GM18907 (cell line): ENCODE results near the gene CCL22.

Source experiments
- ATAC-seq: cut with Tn5 transposase; IDR thresholded peaks from one replicate; pipeline ENCODE4 v1.9.1; 2021; ENCODE audit warnings: mild to moderate bottlenecking, moderate library complexity; ENCODE audit not compliant: unreplicated experiment

The CCL22 gene

DNA sequence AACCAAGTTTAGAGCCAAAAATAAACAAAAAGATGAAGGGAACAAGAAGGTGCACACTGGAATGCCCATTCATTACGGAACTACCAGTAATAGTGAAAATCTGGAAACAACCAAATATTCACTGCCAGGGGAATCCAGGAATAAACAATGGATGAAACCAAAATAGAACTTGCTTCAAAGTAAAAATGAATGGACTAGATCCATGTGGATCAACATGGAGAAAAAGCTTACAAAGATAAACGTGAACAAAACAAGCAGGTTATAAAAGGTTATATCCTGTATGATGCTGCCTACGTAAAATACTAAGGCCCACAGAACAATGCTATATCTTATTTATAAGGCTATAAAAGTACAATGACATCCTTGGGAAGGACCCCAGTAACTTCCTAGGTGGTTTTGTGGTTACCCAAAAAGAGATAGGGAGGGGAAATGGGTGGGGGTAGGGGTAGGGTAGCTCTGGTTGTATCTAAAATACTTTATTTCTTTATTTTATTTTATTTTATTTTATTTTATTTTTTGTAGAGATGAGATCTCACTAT, 12.8 kb upstream of the CCL22 start:
- ATAC-seq: no peak

DNA sequence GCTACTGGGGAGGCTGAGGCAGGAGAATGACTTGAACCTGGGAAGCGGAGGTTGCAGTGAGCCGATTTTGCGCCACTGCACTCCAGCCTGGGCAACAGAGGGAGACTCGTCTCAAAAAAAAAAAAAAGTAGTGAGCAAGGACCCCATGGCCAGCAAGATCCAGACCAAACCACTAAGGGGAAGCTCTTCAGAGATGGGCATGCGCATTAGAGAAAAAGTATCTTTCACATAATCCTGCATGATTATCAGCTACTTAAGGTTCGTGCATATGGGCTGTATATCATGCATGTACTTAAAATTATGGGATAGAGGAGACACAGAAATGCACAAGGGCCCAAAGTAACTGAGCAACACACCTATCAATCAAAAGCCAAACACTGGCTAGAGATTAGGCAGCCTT, 10.7 kb upstream of the CCL22 start:
- ATAC-seq: no peak

DNA sequence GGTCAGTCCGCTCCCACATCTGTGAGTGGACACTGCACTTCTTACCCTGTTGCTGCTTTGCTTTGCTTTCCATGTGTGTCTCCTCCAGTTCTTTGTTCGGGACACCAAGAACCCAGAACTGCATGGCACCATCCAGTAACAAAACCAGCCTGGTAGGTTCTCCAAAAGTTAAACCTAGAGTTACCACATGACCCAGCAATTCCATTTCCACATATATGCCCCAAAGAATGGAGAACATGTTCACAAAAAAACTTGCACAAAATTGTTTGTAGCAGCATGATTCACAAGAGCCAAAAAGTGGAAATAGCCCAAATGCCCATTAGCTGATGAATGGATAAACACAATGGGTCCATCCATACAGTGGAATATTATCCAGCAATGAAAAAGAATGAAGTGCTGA, 10.3 kb upstream of the CCL22 start:
- ATAC-seq: no peak

DNA sequence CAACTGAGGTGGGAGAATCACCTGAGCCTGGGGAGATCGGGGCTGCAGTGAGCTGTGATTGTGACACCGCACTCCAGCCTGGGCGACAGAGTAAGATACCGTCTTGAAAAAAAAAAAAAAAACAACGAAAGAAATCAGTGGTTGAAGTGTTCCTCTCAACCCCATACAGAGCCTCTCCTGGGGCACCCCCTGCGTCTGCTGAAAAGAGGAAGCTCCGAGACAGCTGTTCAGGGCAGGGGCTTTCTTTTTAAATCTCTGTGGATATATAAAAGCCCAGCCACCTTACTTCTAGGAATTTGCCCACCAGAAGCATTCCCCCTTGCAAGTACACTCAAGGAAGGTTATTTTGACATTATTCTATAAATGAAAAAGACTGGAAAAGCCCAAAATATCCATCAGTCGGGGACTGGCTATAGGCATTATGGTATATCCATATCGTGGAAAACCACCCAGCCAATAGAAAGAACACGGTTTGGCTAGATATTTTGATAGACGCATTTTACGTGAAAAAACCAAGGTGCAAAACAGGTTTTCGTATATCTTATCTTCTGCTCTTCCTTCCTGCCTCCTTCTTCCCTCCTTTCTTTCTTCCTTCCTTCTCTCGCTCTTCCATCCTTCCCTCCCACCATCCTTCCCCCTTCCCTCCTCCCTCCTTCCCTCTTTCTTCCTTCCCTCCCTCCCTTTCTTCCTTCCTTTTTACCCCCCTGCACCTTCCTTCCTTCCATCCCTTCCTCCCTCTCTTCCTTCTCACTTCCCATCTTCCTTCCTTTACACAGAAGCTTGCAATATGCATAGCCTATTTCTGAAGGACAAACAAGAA, 9.2 kb upstream of the CCL22 start:
- peak; percentile 86 for ATAC-seq

DNA sequence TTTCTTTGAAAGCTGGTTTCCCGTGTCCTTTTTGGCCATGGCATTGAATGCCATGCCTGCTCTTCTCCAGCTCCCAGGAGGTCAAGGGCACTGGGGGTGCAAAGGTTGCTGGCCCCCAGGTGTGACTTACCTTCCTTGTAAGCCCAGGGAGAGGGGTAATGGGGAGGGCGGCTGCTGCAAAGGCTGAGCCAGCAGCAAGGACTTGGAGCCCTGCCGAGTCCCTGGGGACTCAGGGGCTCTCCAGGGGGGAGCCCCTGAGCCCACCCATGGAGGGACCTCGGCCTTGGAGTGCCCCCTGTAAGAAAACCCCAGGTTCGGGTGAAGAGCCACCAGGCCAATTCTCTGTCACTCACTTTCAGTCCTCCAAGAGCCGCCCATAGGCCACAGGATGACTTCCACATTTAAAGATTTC, 5.9 kb upstream of the CCL22 start:
- no peak for ATAC-seq

DNA sequence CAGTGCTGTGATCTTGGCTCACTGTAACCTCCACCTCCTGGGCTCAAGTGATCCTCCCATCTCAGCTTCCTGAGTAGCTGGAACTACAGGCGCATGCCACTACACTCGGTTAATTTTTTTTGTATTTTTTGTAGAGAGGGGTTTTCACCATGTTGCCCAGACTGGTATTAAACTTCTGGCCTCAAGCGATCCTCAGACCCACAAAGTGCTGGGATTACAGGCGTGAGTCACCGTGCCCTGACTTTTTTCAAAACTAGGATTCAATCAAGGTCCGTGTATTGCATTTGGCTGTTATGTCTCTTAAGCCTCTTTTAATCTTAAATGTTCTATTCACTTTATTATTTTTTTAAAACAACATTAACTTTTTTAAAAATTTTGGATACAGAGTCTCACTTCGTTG, 4.3 kb upstream of the CCL22 start:
- no peak for ATAC-seq

DNA sequence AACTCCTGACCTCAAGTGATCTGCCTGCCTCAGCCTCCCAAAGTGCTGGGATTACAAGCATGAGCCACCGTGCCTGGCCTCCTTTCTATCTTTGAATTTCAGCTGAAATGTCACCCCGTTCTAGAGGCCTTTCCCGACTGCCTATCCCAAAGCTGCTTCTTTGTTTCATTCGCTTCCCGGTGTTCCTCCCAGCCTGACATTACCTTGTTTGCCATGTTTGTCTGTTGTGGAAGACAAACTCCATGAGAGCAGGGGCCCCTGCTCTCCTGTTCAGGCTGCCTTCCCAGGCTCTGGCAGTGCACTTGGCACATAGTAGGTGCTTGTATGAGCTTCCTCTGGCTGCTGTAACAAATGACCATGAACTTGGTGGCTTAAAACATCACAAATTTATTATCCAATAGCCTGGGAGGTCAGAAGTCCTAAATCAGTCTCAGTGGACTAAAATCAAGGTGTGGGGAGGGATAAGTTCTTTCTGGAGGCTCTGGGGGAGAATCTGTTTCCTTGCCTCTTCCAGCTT, 2.6 kb upstream of the CCL22 start:
- no peak for ATAC-seq

DNA sequence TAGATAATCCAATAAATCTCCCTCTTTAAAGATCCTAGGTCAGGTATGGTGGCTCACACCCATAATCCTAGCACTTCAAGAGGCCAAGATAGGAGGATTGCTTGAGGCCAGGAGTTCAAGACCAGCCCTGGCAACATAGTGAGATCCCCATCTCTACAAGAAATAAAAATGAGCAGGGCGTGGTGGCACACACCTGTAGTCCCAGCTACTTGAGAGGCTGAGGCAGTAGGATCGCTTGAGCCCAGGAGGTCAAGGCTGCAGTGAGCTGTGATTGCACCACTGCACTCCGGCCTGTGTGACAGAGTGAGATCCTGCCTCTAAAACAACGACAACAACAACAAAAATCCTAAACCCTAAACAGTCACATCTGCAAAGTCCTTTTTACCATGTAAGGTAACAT, 2.0 kb upstream of the CCL22 start:
- no peak for ATAC-seq

DNA sequence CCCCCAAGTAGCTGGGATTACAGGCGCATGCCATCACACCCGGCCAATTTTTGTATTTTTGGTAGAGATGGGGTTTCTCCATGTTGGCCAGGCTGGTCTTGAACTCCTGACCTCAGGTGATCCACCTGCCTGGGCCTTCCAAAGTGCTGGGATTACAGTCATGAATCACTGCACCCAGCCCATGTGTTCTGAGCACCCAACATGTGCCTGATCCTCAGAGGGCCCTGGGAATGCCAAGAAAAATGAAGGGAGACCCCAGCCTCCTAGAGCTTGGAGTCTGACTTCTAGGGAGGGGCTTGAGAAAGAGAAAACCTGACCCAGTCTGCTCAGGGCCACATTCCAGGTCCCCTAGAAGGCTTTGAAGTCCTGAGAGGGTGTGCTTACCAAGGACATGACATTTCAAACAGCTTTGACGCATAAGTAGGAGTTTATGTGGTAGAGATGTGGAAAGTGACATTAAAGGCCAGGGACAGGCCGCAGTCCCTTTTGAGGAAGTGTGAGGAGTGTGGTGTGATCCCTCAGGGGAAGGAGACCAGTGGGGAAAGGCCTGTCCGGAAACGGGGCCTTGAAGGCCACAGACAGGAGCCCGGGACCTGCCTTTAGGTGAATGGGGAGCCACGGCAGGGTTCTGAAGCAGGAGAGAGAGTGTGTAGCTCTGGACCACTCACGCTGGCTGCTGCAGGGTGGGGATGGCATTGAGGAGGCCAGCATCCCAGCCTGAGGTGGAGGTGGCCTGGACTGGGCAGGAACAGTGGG, 1.1 kb upstream of the CCL22 start:
- ATAC-seq: peak; percentile 24

DNA sequence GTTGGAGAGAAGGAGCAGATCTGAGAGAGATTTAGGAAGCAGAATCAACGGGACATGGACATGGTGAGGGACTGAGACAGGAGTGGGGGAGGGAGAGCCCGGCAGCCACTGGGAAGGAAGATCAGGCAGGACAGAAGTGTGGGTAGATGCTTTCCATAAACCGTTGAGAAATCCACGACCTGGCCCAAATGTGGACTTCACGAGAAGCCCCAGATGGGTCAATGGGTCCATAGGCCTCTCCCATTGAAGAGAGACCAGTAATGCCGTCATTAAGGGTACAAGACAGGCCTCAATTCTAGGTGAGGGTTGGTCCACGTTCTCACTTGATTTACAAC, 530 bp upstream of the CCL22 start:
- peak; percentile 9 for ATAC-seq

DNA sequence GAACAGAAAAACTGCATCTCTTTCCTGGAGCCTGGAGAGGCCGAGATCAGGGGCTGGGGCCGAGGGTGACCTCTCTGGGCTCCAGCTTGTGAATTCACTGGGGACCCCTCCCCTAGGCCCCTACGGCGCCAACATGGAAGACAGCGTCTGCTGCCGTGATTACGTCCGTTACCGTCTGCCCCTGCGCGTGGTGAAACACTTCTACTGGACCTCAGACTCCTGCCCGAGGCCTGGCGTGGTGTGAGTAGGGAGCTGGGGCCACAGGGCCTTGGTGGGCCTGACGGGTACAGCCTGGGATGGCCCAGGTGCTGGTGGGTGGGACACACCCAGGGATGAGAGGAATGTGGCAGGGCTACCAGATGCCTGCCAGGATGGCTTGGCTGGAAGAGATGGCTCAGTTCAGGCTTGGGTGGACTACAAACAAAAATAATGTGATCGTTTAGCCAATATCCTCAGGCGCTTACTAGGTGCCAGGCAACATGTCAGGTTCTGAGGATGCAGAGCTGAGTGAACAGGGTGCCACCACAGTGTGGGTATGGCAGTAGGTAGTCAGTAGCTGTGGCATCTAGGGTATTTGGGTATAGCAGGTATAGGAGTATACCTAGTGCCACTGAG, 1.8 kb downstream of the CCL22 start:
- ATAC-seq: no peak

DNA sequence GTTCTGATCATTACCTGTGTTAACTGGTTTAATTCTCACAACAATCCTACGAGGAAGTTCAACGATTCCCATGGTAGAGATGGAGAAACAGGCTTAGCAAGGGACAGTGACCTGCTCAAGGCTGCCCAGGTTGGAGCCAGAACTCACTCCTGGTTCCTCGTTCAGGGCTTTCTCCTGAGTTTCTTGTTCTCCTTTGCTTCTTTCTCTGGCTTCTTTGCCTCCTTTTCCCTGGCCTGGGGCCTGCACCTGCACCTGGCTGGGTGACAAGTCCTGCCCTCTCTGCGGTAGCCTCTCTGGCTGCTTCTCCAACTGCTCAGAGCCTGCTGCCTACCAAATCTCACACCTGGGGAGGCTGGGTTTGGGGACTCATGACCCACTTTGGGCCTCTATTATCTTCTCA, 2.8 kb downstream of the CCL22 start:
- no peak for ATAC-seq

DNA sequence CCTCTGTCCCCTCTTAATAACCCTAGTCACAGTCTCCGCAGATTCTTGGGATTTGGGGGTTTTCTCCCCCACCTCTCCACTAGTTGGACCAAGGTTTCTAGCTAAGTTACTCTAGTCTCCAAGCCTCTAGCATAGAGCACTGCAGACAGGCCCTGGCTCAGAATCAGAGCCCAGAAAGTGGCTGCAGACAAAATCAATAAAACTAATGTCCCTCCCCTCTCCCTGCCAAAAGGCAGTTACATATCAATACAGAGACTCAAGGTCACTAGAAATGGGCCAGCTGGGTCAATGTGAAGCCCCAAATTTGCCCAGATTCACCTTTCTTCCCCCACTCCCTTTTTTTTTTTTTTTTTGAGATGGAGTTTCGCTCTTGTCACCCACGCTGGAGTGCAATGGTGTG, 5.6 kb downstream of the CCL22 start:
- ATAC-seq: no peak

DNA sequence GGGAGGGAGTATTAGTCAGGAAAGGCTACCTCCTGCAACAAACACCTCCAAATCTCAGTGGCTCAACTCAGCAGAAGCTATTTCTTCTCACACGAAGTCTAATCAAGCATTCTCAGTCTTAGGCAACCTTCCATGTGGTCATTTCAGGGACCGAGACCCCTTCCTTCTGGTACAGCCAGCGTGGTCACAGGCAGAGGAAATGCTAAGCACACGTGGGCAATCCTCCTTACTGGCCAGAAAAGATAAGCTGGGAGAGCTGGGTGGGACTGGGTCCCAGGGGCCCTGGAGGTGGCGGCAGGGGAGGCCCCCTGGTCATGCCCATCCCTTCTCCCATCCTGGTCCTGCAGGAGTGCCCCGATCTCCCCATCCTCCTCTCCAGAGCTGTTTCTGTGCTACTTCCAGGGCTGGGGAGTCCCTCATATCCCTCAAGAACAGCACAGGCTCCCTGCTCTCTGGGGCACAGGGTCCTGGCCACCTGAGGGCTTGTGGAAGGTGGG, 8.0 kb downstream of the CCL22 start:
- no peak for ATAC-seq

DNA sequence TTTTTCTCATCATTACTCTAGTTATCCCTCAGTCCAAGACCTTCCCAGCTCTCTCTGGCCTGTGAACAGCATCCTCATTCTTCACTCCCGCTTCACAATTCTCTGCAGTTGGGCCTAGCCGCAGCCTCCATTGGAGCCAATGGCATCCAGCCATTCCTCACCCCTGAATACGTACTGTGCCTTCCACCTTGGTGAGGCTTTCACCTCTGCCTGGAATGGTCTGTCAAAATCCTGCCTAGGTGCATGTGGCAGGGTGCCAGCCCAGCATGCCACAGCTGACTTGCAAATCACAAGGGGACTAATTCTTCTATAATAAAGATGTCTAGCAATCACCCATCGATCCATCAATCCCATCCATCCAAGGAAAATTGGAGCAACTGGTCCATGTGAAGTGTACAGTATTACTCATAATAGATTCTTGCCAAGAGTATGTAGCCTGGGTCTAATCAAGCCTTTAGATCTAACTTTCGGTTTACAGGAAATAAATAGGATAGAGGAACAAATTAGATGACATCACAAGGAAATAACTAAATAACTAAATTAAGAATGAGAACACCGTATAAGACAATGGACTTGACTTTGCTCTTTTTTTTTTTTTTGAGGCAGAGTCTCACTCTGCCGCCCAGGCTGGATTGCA, 8.7 kb downstream of the CCL22 start:
- no peak for ATAC-seq

DNA sequence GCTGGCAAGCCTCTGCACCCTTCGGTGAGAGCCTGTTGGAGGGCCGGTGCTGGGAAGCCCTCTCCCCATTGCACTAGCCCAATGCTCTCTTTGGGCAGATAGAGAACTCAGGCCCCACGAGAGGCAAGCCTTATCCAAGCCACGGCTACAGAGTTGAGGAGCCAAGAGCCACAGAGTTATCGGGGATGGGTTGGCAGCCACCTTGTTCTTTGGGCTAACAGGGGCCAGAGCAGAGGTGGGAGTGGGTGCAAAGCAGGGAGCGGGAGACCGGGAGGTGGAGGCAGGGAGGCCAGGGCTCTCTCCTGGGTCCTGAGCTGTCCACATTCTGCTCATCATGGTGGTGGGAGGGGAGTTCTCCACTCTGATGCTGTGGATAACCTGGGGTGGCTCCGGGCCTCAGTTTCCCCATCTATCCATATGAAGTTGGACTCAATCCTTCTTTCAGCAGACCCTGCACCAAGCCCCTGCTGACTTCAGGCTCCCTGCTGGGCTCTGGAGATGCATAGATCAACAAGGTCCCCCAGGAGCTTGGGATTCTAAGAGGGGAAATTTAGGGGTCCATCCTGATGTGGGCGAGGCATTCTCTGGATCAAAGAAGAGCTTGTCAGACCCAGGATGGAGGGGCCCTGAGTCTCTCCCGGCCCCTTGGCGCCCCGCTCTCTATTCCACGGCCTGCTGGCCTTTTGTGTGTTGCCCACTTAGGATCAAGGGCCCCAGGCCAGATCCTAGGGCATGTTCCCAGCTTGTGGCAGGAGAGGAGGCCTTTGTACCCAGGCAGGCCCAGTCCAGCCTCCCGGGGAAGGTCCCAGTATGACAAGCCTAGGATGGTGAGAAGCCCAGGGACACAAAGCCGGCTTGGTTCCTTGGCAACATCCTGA, 13.2 kb downstream of the CCL22 start:
- ATAC-seq: no peak

DNA sequence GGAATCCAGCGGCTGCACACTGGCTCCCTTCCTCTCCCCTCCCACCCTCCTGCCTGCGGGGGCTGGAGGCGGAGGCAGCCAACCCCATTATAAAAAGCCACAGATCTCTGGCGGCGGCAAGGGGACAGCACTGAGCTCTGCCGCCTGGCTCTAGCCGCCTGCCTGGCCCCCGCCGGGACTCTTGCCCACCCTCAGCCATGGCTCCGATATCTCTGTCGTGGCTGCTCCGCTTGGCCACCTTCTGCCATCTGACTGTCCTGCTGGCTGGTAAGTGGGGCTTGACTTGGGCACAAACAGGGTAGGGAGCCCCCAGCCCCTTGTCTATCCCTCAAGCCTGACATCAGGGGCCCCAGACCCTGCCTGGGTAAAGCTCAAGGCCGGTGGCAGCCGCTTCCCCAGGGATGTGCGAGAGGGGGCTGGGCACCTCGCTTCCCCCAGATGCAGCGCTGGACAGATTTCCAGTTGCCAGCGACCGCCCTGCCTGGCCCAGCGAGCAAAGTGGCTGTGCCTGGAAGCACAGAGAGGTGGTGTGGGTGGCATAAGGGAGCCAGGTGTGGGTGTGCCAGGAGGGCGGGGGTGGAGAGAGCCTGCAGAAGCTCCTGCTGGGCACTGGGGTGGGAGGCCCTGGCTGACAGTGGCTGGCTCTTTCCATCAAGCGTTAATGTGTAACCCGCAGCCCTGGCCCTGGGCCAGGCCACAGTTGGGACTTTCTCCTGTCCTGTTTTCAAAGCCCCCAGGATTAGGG, 14.0 kb downstream of the CCL22 start, which contains the start of gene CX3CL1:
Gene CX3CL1 (plus strand): TSS at position 119 of the 745 bp plus-strand sequence. CDS start 79 bp downstream, at position 198.
- ATAC-seq: no peak

DNA sequence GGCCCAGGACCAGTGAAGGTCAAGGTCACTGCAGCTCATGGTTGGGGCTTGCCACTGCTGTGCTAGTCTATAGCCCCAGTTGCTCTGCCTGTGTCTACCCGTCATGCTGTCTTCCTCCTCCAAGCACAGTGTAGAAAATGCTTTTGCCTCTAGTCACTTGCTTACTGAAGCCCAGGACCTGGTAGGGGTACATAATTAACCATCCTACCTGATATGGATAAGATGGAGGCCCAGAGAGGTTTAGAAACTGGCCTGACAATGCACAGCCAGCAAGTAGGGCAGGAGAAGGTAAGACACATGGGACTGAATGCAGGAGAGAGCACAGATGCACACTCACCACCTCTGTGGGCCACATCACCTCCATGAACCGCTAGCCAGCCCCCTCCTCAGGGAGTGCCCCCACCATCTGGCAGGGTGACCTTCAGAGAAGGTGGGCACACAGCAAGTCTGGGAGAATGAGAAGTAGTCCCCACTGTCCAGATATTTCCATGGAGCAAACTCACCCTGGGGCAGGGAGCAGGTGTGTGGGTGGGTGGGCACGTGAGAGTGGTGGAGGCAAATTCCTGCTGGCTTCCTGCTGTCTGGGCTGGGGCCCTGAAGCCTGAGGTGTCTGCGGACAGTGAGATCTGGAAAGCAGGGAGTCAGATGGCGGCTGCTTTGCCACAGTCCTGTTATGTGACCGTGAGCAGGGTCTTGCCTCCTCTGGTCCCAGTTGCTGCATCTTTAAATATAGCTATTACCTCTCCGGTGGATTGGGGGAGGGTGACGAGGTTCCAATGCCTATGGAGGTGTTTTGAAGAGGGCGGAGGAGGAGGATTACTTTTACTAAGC, 14.7 kb downstream of the CCL22 start:
- ATAC-seq: no peak
